HL-60 (cell line): ENCODE data around the gene RPE65.

Source experiments
- CTCF ChIP-seq: IDR thresholded peaks from one replicate; pipeline ENCODE4 v1.5.1; 2011; ENCODE audit warnings: low read length, control low read depth, inconsistent platforms; ENCODE audit not compliant: insufficient read depth
- POLR2AphosphoS5 ChIP-seq: IDR thresholded peaks from 2 replicates; pipeline ENCODE4 v1.6.1; 2012; ENCODE audit warnings: low read depth
- REST ChIP-seq: IDR thresholded peaks from 2 replicates; pipeline ENCODE4 v1.6.1; 2012; ENCODE audit warnings: low read depth; ENCODE audit not compliant: insufficient replicate concordance
- SPI1 ChIP-seq: IDR thresholded peaks from 2 replicates; pipeline ENCODE4 v1.6.1; 2012; ENCODE audit warnings: low read depth, mild to moderate bottlenecking, borderline replicate concordance

- no peak for TF ChIP-seq CTCF
- TF ChIP-seq REST = no peak
- no peak for TF ChIP-seq SPI1
- no peak for TF ChIP-seq POLR2AphosphoS5
Measured at GRCh38 chr1:68485431-68486022, 35.8 kb upstream of the RPE65 start.
